Measurements from ENCODE around the gene PABPC1L.

PABPC1L gene

GRCh38 chr20:44961011-44961869 lies 51.4 kb downstream of the PABPC1L start:
- Histone ChIP-seq H3K9me3 (ENCODE audit: insufficient read depth, low read length) (no peaks in the 10 kb centered on the region), H3K4me1 (ENCODE audit: insufficient read depth, insufficient read length) (no peaks in the 10 kb centered on the region), H3K4me3 (ENCODE audit: insufficient read length, low read depth) (no peak overlapping the region), H3K27me3 (ENCODE audit: insufficient read depth, insufficient read length) (peaks cover 4% of the 10 kb centered on the region), H3K9ac (ENCODE audit: insufficient read length, low read depth) (no peak overlapping the region), H3K36me3 (ENCODE audit: insufficient read depth, insufficient read length, low read length) (peaks cover 25% of the 10 kb centered on the region)
- TF ChIP-seq SUZ12 (IDR thresholded peaks at IDR 0.05; ENCODE audit: extremely low read depth, insufficient read depth, insufficient read length) (no peak), YY1 (IDR thresholded peaks at IDR 0.05; ENCODE audit: insufficient read depth, insufficient read length) (no peak), ZNF274 (IDR thresholded peaks at IDR 0.05; ENCODE audit: low read depth, low read length) (no peak)
- DNase-seq (ENCODE audit: low read depth, low spot score): no peak

GRCh38 chr20:44961870-44962267 lies 52.0 kb downstream of the PABPC1L start:
- Histone ChIP-seq H3K27me3 (ENCODE audit: insufficient read depth, insufficient read length) (peaks cover 4% of the 10 kb centered on the region), H3K36me3 (ENCODE audit: insufficient read depth, insufficient read length, low read length) (peaks cover 20% of the 10 kb centered on the region), H3K9me3 (ENCODE audit: insufficient read depth, low read length) (no peaks in the 10 kb centered on the region), H3K9ac (ENCODE audit: insufficient read length, low read depth) (no peak overlapping the region), H3K4me1 (ENCODE audit: insufficient read depth, insufficient read length) (no peaks in the 10 kb centered on the region), H3K4me3 (ENCODE audit: insufficient read length, low read depth) (no peak overlapping the region)
- TF ChIP-seq ZNF274 (IDR thresholded peaks at IDR 0.05; ENCODE audit: low read depth, low read length): no peak
- no peak for TF ChIP-seq SUZ12 (IDR thresholded peaks at IDR 0.05; ENCODE audit: extremely low read depth, insufficient read depth, insufficient read length)
- no peak for TF ChIP-seq YY1 (IDR thresholded peaks at IDR 0.05; ENCODE audit: insufficient read depth, insufficient read length)
- DNase-seq (ENCODE audit: low read depth, low spot score): no peak

DNA sequence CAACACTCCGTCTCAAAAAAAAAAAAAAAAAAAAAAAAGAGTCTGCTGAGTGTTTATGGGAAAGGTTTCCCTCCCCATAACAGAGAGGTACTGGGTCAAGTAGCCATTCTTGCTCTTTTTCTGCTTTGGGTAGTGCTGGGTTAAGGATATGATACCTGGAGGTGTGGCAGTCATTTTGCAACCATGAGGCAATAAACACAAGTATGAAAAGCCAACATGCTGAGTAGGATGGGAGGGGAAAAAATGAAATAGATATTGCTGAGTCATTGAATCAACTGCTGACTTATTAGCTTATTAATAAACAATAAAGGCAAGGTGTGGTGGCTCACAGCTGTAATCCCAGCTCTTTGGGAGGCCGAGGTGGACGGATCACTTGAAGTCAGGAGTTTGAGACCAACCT lies 52.6 kb downstream of the PABPC1L start:
- Histone ChIP-seq H3K9me3 (ENCODE audit: insufficient read depth, low read length) (no peaks in the 10 kb centered on the region), H3K4me1 (ENCODE audit: insufficient read depth, insufficient read length) (peaks cover 2% of the 10 kb centered on the region), H3K9ac (ENCODE audit: insufficient read length, low read depth) (no peak overlapping the region), H3K27me3 (ENCODE audit: insufficient read depth, insufficient read length) (peaks cover 4% of the 10 kb centered on the region), H3K4me3 (ENCODE audit: insufficient read length, low read depth) (no peak overlapping the region), H3K36me3 (ENCODE audit: insufficient read depth, insufficient read length, low read length) (peaks cover 13% of the 10 kb centered on the region)
- no peak for DNase-seq (ENCODE audit: low read depth, low spot score)
- TF ChIP-seq SUZ12 (IDR thresholded peaks at IDR 0.05; ENCODE audit: extremely low read depth, insufficient read depth, insufficient read length) (no peak), YY1 (IDR thresholded peaks at IDR 0.05; ENCODE audit: insufficient read depth, insufficient read length) (no peak), ZNF274 (IDR thresholded peaks at IDR 0.05; ENCODE audit: low read depth, low read length) (no peak)

DNA sequence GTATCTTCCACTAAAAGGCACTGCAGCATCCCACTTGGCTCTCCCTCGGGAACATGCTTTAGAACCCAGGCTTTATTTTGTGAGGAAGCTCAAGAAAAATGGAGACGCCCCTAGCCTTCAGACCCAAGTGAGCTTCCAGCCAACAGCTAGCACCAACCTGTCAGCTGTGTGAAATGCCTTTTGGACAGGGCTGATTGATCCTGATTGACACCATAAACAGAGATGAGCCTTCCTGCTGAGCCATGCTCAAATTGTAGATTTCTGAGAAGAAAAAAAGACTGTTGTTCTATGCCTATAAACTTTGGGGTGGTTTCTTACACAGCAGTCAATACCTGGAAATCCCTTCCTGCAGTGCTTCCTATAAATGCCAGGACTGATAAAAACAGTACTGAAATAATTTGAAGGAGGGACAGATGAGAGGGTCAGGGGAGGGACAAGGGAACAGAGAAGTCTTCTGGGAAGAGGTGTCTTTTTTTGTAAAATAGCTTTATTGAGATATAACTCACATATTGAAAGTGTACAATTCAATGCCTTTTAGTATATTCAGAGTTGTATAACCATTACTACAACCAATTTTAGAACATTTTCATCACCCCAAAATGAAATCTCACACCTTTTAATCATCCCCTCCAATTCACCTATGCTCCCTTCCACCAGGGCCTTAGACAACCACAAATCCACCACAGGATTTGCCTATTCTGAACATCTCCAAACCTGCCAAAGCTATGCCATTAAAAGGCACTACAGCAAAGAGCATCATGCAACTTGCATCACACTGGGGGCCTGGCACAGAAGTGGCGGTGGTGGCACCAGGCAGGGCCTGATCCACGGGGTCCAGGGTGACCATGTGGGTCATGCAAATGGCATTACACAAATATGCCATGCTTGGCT lies 53.7 kb downstream of the PABPC1L start:
- peaks cover 4% of the 10 kb centered on the region for H3K27me3 ChIP-seq (ENCODE audit: insufficient read depth, insufficient read length)
- no peak for DNase-seq (ENCODE audit: low read depth, low spot score)
- no peak overlapping the region for H3K9ac ChIP-seq (ENCODE audit: insufficient read length, low read depth)
- H3K36me3 ChIP-seq (ENCODE audit: insufficient read depth, insufficient read length, low read length): peaks cover 3% of the 10 kb centered on the region
- H3K9me3 ChIP-seq (ENCODE audit: insufficient read depth, low read length): no peaks in the 10 kb centered on the region
- peaks cover 2% of the 10 kb centered on the region for H3K4me1 ChIP-seq (ENCODE audit: insufficient read depth, insufficient read length)
- H3K4me3 ChIP-seq (ENCODE audit: insufficient read length, low read depth): no peak overlapping the region
- TF ChIP-seq ZNF274 (IDR thresholded peaks at IDR 0.05; ENCODE audit: low read depth, low read length) (no peak), SUZ12 (IDR thresholded peaks at IDR 0.05; ENCODE audit: extremely low read depth, insufficient read depth, insufficient read length) (no peak), YY1 (IDR thresholded peaks at IDR 0.05; ENCODE audit: insufficient read depth, insufficient read length) (no peak)

- H3K4me1 ChIP-seq (ENCODE audit: insufficient read depth, insufficient read length): peaks cover 2% of the 10 kb centered on the region
- TF ChIP-seq SUZ12 (IDR thresholded peaks at IDR 0.05; ENCODE audit: extremely low read depth, insufficient read depth, insufficient read length) (no peak), ZNF274 (IDR thresholded peaks at IDR 0.05; ENCODE audit: low read depth, low read length) (no peak)
- peak overlapping the region; percentile 94 for H3K4me3 ChIP-seq (ENCODE audit: insufficient read length, low read depth)
- peak overlapping the region; percentile 75 for H3K9ac ChIP-seq (ENCODE audit: insufficient read length, low read depth)
- H3K27me3 ChIP-seq (ENCODE audit: insufficient read depth, insufficient read length): peaks cover 4% of the 10 kb centered on the region
- no peaks in the 10 kb centered on the region for H3K36me3 ChIP-seq (ENCODE audit: insufficient read depth, insufficient read length, low read length)
- DNase-seq (ENCODE audit: low read depth, low spot score): no peak
- no peaks in the 10 kb centered on the region for H3K9me3 ChIP-seq (ENCODE audit: insufficient read depth, low read length)
Observed at GRCh38 chr20:44965651-44966029, 55.8 kb downstream of the PABPC1L start.

DNA sequence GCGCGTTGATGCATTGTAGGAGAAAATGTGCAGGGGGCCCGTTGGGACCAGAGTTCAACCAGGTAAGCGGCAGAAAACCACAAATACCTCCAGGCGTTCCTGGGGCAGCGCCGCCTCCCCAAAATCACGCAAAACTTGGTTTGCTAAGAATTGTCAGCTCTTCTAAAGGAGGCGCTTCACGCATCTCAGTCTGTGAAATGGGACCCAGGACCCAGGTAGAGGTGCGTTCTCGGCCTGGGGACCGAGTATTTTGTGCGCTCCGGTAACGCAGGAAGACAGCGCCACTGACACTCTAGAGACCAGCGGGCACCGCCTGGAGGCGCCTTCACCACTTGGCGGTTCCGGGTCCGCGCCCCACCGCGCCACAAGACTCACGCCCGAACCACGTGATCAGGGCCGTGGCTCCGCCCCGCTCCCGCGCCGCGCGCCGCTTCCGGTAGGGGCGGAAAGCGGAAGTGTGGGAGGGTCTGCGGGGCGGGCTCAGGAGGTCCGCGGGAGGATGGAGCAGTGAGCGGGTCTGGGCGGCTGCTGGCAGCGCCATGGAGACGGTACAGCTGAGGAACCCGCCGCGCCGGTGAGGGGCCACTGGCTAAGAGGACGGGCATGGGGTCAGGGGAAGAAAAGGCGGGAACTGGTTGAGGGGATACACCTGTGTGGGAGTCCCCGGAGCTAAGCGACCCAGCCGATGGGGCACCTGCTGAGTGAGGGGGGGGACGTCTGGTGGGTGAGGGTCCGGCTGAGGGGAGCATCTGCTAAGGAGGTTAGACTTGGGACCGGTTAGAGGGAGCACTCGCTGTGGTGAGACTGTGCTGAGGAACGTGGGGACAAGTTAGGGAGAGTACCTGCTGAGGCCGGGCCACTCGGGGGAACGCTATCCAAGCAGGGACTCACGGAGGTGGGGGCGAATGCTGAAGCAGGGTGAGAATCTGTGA lies 56.4 kb downstream of the PABPC1L start, which contains the start of gene STK4:
STK4 (plus strand) TSS at position 483 of the 932 bp plus-strand sequence; CDS start at position 540, 57 bp downstream.
- peaks cover 2% of the 10 kb centered on the region for H3K4me1 ChIP-seq (ENCODE audit: insufficient read depth, insufficient read length)
- H3K4me3 ChIP-seq (ENCODE audit: insufficient read length, low read depth): peak within 1 kb of the TSS; percentile 94
- peak; percentile 96 for DNase-seq (ENCODE audit: low read depth, low spot score)
- H3K27me3 ChIP-seq (ENCODE audit: insufficient read depth, insufficient read length): peaks cover 4% of the 10 kb centered on the region
- no peaks in the 10 kb centered on the region for H3K36me3 ChIP-seq (ENCODE audit: insufficient read depth, insufficient read length, low read length)
- TF ChIP-seq SUZ12 (IDR thresholded peaks at IDR 0.05; ENCODE audit: extremely low read depth, insufficient read depth, insufficient read length): no peak
- TF ChIP-seq ZNF274 (IDR thresholded peaks at IDR 0.05; ENCODE audit: low read depth, low read length): no peak
- TF ChIP-seq YY1 (IDR thresholded peaks at IDR 0.05; ENCODE audit: insufficient read depth, insufficient read length): no peak
- H3K9ac ChIP-seq (ENCODE audit: insufficient read length, low read depth): peak within 1 kb of the TSS; percentile 95
- no peaks in the 10 kb centered on the region for H3K9me3 ChIP-seq (ENCODE audit: insufficient read depth, low read length)
